GM19467 (cell line): ENCODE results near the gene CACNA1A.
"Not testable (repeated sequence)": the region's sequence is repeated elsewhere in the genome, so short reads cannot be mapped to it uniquely, and the experiment has no call there.

Experiments used
- ATAC-seq: cut with Tn5 transposase; IDR thresholded peaks from one replicate; pipeline ENCODE4 v1.9.1; 2021; ENCODE audit warnings: mild to moderate bottlenecking, moderate library complexity; ENCODE audit not compliant: unreplicated experiment

CACNA1A gene

GRCh38 chr19:13172346-13173138 is 333.7 kb downstream of the CACNA1A start:
- no peak for ATAC-seq

GRCh38 chr19:13171146-13171545 is 335.1 kb downstream of the CACNA1A start:
- no peak for ATAC-seq

GRCh38 chr19:13169769-13170168 is 336.5 kb downstream of the CACNA1A start:
- no peak for ATAC-seq

- ATAC-seq, result not testable (repeated sequence)
Observed at GRCh38 chr19:13166151-13166550, 340.1 kb downstream of the CACNA1A start.

- no peak for ATAC-seq
Observed at GRCh38 chr19:13165162-13165997, 340.9 kb downstream of the CACNA1A start.

- no peak for ATAC-seq
Observed at GRCh38 chr19:13164343-13165161, 341.7 kb downstream of the CACNA1A start.

- no peak for ATAC-seq
Observed at GRCh38 chr19:13163609-13164342, 342.5 kb downstream of the CACNA1A start.

- no peak for ATAC-seq
Observed at GRCh38 chr19:13162724-13163608, 343.3 kb downstream of the CACNA1A start.

- no peak for ATAC-seq
Observed at GRCh38 chr19:13160557-13160956, 345.7 kb downstream of the CACNA1A start.

GRCh38 chr19:13159713-13160112 is 346.6 kb downstream of the CACNA1A start:
- ATAC-seq, result no peak
